T-helper 1 cell (primary cell): ENCODE results near the gene NEGR1.

Experiments
- DNase-seq, 5 donors: peaks; one replicate each; pipeline ENCODE4 v3.0.0-alpha.2; 2012 to 2020

Gene NEGR1

DNA sequence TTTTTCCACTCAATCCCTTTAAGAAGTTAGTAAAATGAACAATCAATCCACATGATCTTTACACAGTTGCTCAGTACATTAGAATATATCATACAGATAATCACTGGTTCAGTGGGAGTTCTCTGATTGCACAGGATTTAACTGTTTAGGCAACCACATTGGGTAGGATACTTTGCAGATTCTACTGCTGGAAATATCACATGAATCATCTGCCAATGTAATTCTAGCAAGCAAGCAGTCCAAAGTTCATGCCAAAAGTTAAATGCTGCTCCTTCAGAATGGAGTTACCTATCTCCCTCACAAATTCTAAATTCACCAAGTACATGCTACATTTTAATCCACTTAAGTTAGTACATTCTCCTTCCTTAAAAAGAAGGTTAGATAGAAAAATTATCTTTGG lies 52.4 kb downstream of the NEGR1 start:
- no peak for DNase-seq

DNA sequence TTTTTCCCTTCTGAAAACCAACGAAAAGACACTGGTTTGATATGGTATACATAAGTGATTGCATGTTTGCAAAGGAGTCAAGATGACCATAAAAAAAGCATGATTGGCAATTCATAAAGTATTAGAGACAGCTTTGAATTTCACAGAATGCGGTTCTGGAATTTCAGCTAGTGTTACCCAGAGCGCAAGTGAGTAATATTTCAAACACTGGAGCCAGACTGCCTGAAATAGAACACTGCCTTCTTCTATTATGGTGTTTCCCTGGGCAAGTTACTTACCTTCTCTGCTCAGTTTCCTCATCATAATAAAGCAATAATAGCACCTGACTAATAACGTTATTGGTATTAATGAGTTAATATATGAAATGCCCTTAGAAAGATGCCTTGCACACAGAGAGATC lies 54.7 kb downstream of the NEGR1 start:
- no peak for DNase-seq

DNA sequence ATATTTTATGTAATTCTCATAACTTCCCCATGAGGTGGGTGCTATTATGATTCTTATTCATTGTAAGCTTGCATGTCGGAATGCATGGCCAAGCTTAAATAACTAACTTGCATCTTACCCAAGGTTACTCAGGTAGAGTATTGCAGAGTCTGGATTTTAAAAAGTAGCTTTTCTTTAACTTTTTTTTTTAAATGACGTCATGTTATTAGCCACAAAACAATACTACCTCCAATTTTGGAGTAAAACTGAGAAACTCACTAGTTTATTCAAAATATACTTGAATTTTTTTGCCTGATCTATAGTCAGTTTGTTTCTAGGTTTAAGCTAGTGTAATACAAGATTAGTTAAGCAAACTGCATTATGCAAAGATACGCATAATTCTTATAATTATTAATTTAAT lies 57.8 kb downstream of the NEGR1 start:
- no peak for DNase-seq

DNA sequence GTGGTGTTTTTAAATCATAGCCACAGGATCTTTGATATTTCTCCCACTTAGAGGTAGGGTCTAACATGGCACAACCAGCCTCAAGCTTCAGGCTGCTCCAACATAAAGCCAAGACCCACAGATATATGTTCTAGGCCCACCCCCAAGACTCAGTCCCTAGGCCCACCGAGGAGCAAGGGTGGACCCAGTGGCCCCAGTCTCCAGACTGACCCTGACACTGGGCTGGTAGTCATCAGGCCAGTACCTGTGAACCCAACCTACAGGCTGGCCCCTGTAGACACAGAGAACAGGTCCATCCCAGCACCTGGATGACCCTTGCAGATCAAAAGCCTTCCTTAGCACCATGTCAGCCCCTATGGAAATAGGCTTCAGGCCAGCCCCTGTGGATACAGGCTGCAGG lies 60.5 kb downstream of the NEGR1 start:
- DNase-seq, result no peak

DNA sequence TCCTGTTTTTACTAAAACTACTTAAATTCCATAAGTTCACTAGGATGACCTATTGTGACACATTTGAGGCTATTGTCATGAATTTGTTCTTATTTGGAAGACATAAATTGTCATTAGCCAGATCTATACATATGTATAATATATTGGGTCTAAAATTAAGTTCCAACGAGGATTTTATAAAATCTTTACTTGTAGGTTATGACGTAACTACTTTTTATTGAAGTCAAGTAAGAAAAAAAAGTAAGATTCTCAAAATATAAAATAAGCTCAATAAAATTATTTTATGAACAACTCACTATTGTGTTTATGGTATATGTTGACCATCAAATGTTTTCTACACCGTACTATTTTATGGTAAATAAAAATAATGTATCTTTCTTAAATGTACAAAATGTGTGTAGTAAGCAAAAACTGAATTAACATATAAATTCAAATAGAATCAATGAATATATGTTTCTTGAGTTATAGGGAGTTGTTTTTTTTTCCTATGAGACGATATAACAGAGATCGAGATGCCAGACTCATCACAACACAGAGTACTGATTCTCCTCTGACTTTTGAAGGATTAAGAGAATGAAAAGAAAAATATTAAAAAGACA lies 64.1 kb downstream of the NEGR1 start:
- no peak for DNase-seq

DNA sequence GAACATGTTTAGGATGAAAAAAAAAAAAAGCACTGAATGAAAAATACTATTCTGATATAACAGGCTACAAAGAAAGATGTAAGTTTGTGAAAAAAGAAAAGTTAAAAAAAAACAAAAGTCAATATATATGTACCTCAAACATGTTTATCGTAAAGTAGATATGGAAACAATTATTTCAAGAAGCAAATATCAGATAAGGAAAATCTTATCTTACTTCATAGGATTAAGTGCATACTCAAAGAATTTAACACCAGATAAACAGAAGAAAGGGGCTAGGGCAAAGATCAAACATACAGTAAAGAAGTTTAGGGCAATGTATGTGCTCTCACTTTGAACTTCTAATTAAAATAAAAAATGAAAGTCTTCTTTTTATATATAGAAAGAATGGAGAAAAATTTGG lies 75.3 kb downstream of the NEGR1 start:
- no peak for DNase-seq

DNA sequence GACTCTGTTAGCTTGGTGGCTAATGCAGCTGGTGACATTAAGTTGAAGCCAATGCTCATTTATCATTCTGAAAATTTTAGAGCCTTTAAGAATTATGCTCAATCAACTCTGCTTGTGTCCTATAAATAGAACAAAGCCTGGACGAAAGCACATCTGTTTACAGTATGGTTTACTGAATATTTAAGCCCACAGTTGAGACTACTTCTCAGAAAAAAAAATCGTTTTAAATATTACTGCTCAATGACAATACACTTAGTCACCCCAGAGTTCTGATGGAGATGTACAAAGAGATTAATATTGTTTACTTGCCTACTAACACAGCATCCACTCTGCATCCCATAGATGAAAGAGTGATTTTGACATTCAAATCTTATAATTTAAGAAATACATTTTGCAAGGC lies 79.6 kb downstream of the NEGR1 start:
- no peak for DNase-seq

DNA sequence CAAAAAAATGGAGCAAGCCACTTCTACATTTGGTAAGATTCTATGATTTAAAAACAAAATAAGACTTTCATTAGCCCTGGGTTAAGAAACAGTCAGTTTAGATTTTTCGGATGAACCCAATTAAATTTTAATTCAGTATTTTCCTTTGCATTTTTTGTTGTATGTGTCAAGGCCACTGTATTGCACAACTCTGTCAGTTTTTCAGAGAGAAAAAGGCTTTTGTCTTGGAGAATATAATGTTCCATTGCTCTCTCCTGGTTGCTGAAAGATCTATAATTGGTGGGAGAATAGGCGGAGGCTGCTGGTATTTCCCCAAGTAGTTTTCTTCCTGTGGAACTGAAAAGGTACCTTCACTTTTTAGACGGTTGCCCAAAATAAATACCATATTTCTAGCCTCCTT lies 84.6 kb downstream of the NEGR1 start:
- DNase-seq, result no peak

DNA sequence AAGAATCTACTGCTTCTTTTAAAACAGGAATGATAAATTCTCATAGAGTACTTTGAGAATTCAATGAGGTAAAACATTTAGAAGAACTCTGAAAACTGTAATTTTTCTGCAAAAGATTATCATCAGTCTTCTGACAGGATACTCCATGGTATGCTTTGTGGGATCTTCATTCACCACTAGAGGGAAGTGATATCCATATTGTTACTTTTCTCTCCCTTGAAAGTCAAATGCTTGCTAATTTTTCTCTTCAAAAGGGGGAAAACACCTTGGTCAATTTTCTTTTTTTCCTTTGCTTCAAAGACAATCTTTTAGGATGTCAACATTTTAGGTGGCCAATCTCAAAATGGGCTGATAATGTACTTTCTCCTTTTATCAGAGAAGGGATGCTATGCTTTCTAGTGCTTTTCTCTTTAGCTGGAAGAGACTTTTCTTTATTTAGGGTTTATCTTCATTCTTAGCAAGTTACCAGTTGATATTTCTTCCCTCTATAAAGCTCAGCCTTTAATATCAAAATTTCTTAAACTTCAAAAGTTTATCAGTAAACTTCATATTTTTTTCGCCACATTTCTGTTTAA lies 95.5 kb downstream of the NEGR1 start:
- DNase-seq, result no peak

DNA sequence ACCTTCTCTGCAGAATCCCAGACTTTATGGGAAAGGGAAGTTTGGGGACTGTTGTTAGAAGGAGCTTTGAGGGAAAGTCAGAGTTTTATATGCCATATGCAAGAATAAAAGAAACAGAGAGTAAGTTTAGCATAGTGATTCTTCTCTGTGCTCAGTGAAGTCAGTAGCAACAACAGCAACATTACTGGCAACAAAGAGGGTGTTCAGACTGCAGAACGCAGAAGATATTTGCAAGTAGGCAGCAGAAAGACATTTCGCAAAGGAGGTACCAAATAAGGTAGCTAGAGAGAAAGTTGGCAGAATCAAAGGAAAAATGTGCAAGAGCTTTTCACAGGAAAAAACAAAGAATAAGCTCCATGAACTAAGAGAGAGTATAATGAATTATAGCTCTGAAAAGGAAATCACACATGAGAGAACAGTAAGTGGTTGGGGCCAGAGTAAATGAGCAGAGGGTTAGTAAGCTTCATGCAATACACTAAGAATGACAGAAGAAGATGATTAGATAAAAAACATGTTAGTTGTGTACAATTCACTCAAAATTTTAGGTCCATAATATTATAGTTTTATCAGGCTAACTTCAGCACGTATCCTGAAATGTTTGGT lies 98.1 kb downstream of the NEGR1 start:
- no peak for DNase-seq

DNA sequence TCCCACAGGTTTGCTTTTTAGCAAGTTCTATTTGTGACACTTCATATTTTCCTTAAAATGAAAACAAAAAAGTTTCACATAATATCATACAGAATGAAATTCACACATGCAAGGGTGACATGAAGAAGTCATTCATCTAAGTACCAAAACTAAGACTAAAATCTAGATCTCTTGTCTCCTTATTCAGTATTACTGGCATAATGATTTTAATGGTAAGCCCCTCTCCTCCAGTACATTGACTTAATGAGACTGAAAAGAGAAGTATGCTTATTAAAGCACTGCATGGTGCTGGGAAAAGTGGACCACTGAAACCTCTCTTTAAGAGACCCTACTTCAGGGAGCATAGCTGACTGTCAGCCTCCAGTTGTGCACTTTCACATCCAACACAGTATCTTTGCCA lies 99.5 kb downstream of the NEGR1 start:
- no peak for DNase-seq

DNA sequence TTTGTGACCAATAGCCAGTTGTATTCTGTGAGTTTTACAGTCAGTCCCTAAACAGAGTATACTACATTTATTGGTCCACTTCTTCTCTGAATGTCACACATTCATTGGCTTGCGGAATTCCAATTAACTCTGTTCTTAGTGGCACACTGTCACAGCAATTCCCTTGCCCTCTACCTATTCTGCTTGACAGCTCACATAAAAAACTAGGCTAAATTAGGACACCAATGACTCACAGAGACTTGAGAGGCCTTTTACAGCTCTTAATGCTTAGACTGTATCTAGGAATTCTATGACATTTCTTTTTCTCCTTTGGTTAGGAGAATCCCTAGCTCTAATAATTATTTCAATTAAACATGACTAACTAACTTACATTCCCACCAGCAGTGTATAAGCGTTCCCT lies 104.1 kb downstream of the NEGR1 start:
- no peak for DNase-seq

DNA sequence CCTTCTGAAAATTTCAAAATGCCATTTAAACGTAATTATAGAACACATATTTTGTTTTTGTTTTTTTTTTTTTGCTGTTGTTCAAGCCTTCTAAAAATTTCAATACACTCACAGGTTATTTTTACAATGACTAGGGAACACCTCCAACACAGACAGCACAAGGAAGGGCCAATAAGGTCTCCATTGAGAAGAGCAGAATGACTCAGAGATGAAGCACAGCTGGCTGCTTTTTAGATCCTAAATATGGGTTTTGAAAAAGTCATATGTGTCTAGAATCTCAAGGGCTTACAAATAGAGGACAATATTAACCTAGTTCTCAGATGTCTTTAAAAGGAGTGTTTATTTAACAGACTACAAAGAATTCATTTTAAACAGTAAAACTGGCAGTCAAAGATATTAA lies 104.6 kb downstream of the NEGR1 start:
- DNase-seq, result no peak

DNA sequence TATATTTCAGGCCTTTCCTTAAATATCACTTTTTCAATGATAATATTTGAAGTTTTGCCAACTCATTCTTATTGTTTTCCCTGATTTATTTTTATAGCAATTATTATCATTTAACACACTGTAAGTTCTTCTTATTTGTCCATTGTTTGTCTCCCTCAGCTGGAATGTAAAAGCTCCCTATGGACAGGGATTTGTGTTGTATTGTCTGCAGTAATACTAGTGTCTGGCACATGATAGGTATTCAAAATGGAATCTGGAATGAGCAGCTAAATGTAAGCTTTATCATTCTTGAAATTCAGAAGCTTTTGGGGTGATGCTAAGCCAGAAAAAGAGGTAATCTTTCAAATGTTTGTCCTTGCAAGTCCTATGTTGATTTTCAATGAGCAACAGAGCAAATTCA lies 112.1 kb downstream of the NEGR1 start:
- no peak for DNase-seq

DNA sequence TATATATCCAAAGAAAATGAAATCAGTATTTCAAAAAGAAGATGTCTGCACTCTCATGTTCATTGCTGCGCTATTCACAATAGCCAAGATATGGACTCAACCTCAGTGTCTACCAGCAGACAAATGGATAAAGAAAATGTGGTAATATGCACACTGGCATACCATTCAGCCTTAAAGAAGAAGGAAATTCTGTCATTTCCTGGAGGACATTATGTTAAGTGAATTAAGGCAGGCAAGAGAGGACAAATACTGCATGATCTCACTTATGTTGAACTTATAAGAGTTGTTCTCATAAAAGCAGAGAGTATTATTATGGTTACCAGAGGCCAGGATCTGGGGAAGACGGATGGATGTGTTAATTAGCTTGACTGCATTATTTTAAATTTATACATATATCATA lies 115.9 kb downstream of the NEGR1 start:
- no peak for DNase-seq

DNA sequence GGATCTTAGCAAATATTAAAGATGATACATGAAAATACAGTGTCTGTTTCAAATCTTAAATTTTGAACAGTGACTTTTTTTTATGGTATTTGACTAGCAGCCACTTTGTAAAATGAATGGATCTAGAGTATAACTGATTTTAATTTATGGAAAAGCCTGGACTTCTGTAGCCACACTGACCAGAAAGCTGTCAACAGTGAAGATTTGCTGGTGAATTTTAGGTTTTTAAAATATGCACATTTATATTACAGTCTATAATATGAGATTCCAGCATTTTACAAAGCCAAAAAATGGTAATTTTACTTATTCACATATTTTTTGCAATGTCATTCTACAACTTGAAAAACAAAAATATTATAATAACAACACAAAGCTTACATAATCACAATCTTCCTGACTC lies 131.8 kb downstream of the NEGR1 start:
- DNase-seq, result no peak

DNA sequence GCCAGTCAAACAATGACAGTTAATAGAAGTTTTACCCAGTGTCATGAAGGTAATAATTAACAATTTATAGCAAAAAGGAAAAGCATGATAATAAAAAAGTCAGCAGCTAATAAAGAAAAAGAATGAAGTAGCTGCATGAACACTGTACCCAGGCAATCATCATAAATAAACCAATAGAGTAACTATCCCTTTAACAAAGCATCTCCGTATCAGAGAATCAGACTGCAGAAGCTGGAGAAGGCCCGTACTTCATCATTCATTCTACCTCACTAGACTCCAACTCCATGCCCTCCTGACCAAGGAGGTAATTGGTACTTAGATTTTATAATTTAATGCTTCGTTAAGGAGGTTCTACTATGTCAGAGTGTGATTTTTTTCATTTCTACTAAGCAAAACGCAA lies 140.5 kb downstream of the NEGR1 start:
- no peak for DNase-seq

DNA sequence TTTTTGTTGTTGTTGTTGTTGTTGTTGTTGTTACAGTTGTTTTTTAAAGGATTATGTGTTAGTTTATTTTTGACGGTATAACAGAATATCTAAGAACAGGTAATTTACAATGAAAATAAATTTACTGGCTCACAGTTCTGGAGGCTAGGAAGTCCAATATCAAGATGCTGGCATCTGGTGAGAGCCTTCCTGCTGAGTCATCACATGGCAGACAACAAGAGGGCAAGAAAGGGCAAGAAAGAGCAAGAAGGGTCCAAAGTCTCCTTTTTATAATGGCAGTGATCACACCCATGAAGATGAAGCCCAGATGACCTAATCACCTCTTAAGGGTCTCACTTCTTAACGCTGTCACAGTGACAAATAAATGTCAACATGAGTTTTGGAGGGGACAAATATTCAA lies 142.1 kb downstream of the NEGR1 start:
- no peak for DNase-seq

DNA sequence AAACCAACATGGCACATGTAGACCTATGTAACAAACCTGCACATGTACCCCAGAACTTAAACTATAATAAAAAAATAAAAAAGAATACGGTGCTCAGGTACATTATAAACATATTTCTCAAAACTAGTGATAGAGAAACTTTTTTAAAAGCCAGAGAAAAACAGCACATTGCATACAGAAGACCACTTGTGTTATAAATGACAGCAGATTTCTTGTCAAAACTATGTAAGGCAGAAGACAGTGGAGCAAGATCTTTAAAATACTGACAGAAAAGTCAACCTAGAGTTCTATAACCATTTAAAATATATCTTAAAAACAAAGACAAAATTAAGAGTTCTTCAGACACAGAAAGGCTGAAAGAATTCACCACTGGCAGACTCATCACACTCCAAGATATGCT lies 144.7 kb downstream of the NEGR1 start:
- DNase-seq, result no peak

DNA sequence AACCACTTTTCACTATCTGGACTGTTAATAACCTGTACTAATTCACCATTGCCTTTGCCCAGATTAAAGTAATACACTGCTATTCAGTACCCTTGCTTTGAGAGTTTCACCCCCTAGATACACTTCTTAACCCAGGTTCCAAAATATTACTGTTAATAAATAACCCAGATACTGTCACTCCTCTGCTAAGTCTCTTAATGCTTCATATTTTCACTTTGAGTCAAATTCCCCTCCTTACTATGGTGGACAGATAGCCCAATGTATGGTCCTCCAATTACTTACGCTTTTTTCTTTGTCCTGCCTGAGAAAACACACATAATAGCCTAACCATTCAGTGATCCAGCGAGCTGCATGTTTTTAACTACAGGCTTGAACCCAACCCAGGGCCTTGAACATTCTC lies 152.5 kb downstream of the NEGR1 start:
- DNase-seq, result no peak

DNA sequence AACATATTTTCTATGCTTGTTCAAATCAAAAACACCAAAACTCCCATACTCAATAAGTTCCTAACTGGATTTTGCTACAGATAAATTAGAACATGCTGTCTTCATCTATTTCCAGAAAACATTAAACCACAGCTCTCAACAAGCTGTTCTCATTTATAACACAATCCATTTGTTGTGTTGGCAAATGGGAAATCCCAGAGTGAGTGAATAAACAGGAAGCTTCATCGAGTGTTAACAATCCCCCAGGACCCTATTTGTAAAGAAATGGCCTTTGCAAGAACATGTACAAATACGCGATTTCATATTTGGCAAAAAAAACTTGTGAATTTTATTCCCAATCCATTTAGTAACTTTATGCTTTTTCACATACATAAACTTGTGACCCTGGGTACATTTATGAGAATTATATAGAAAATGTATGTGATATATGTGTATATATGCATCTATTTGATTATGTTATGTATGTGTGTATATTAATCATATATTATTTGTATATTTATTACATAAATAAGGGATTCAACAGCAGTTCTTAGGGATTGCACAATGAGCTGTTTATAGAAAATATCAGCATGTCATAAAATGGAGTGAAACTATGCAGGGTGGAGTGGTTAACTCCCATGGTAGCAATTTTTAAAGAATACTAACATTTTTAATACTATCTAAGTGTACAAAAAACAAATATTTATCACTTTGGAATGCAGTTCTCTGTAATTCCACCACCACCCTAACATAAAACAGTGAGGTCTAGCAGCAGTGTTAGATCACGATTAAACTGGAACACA lies 160.0 kb downstream of the NEGR1 start:
- no peak for DNase-seq

DNA sequence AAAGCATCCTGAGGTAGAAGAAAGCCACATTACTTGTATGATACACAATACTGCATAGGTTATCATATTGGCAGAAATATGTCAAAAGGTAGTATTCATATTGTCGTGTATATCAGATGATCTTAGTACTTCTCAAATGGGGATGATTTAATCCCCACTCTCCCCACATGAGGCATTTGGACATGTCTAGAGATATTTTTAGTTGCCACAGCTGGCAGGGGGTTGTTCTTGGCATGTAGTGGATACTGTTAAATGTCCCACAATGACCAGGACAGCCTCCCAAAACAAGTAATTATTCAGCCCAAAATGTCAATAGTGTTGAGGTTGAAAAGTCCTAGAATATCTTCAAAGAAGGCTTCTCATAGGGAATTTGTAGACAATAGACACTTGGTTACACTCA lies 162.8 kb downstream of the NEGR1 start:
- DNase-seq, result no peak

DNA sequence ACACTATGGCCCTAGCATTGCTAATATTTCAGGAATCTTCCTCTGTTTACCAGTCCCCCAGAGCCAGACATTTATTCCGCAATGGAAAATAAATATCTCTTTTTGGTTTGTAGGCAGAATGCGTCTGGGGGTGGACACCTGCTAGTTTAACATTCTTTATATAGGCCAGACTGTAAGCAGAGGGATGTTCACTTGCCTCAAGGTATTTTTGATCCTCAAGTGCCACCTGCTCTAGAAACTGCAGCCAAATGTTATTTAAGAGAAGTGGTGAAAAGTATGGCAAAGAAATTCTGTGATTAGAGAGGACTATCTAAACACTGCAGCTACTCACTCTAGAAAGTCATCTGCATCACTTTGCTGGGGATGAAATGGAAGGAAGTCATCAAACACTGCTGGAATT lies 164.7 kb downstream of the NEGR1 start:
- DNase-seq, result no peak

DNA sequence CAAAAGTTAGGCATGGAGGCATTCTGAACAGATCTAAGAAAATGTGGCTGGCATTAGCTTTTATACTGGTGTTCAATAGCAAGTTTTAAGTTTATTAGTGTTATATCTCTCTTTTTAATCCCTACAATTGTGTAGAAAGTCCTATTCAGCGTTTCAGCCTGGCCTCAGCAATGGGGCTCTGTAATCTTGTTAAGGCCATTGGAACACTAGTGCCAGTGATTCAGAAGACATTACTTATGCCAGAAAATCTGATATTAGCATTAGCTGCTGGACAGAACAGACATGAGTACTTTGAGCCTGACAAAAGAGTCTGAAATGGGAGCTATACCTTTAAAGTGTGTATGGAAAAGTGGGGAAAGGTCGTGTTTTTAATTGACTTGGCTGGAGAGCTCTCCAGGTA lies 167.0 kb downstream of the NEGR1 start:
- DNase-seq, result no peak
